Measurements from ENCODE around the gene SBNO2.

DNA sequence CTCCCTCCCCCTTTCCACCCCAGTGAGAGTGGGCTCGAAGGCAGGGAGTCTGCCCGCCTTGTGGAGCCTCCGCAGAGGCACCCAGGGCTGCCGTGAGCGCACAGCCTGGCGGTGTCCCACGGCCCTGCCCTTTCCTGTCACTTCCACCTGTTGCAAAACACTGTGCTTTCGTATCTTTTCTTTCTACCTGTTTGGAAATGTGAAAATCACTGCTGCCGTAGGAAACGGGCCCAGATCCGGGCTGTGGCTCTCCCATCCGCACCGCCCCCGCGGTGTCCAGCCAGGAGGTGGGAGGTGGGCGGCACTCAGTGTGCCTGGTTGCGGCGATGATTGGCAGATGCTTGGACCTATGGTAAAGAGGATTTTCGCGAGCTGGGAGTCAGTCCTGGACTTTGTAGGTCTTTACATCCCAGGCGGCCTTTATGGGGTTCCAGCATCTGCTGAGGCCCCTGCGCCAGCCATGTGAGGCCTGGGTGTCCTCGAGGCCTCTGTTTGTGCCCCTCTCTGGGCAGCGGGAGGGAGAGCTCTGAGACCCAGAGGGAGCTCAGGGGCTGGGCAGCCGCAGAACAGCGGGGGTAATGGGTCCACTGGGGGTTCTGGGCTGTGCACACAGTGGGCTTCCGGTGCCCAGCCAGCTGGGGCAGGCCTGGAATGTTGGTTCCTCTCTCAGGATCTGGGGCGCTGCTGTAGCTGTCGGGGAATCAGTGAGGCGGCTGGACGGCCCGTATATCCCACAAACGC lies 37.6 kb upstream of the SBNO2 start:
- no peak for TF ChIP-seq POLR2AphosphoS5 (IDR thresholded peaks at IDR 0.05; ENCODE audit: low read depth, low read length)
- TF ChIP-seq TAF1 (IDR thresholded peaks at IDR 0.05; ENCODE audit: borderline replicate concordance, low read depth, low read length), result no peak
